ENCODE data around the gene KLHL29. TPM values are rescaled to one million over a fixed set of nuclear protein-coding genes. Genes with fewer than 3 reads are reported as not detected.

Gene KLHL29
- total and polyA plus RNA-seq, 4 experiments from 2014 or later = 0.24 to 2.4 (median 1.9) TPM; not detected in 1

DNA sequence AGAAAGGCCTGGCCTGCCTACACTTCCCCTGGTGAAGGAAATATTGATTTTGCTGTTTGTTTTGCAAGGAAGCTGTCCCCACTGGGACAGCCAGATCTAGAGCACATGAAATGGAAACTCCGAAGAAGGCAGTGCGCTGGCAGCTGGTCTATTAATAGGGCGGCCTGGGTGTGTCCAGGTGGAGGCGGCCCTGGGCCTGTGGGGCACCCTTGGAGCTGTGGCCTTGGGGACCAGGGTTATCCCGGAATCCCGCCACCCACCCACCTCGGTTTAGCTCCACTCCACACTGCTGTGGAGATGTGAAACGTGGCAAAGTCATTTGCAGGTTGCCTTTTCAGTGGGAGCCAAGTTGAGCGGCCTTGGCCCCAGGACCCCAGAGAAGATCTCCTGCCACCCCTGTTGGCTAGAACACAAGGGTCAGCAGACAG lies 204.3 kb downstream of the KLHL29 start:
- H3K4me3 ChIP-seq (ENCODE audit: low read length in 2 of 2) = no peak overlapping the region
- H3K36me3 Mint-ChIP-seq = no peaks in the 10 kb centered on the region
- H3K4me1 ChIP-seq (ENCODE audit: insufficient read depth, low read length) = no peaks in the 10 kb centered on the region
- POLR2A ChIA-PET (ENCODE audit: partially characterized antibody) = no interaction called here
- H3K27me3 ChIP-seq (ENCODE audit: insufficient read depth, low read length) = no peaks in the 10 kb centered on the region
- no peak overlapping the region for H3K4me3 Mint-ChIP-seq
- peaks cover 2% of the 10 kb centered on the region in 2 donors for H3K27me3 Mint-ChIP-seq
- no peaks in the 10 kb centered on the region for H3K4me1 Mint-ChIP-seq
- CTCF ChIA-PET (ENCODE audit: partially characterized antibody) = no interaction called here
- no peak overlapping the region for H3K27ac Mint-ChIP-seq
- H3K27ac ChIP-seq (ENCODE audit: low read depth, low read length) = no peak overlapping the region
- no peak for DNase-seq
- H3K9me3 Mint-ChIP-seq = no peaks in the 10 kb centered on the region
- intact Hi-C loops (cut with micrococcal nuclease) = no loop called here
- H3K9me3 ChIP-seq (ENCODE audit: control insufficient read depth in 1 of 2, low read length in 2 of 2) = no peaks in the 10 kb centered on the region
- no peaks in the 10 kb centered on the region for H3K36me3 ChIP-seq (ENCODE audit: insufficient read depth, low read length)

DNA sequence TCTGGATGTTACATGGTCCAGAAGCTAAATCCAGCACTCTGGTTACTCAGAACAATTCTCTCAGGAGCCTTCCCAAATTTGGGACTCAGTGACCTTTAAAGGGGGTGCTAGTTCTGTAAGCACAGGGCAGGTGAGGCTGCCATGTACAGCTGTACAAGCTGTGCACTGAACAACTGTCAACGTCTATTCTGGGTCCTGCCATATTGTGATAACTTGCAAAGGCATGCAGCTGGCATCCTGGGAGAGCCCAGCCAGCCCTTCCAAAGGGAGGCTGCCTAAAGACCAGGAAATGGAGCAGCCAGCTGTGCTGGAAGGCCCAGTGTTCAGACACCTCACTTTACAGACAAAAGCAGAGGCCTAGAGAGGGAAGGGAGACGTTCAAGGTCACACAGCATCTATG lies 204.8 kb downstream of the KLHL29 start:
- no peak overlapping the region for H3K4me3 Mint-ChIP-seq
- Histone ChIP-seq H3K27ac (ENCODE audit: low read depth, low read length) (no peak overlapping the region), H3K4me3 (ENCODE audit: low read length in 2 of 2) (no peak overlapping the region), H3K4me1 (ENCODE audit: insufficient read depth, low read length) (no peaks in the 10 kb centered on the region), H3K36me3 (ENCODE audit: insufficient read depth, low read length) (no peaks in the 10 kb centered on the region), H3K9me3 (ENCODE audit: control insufficient read depth in 1 of 2, low read length in 2 of 2) (no peaks in the 10 kb centered on the region), H3K27me3 (ENCODE audit: insufficient read depth, low read length) (no peaks in the 10 kb centered on the region)
- POLR2A ChIA-PET (ENCODE audit: partially characterized antibody) = no interaction called here
- no peak overlapping the region for H3K27ac Mint-ChIP-seq
- DNase-seq = no peak
- H3K4me1 Mint-ChIP-seq = no peaks in the 10 kb centered on the region
- H3K9me3 Mint-ChIP-seq = no peaks in the 10 kb centered on the region
- CTCF ChIA-PET (ENCODE audit: partially characterized antibody) = no interaction called here
- H3K36me3 Mint-ChIP-seq = no peaks in the 10 kb centered on the region
- H3K27me3 Mint-ChIP-seq = peaks cover 2 to 4% of the 10 kb centered on the region in 2 donors
- intact Hi-C loops (cut with micrococcal nuclease) = no loop called here

DNA sequence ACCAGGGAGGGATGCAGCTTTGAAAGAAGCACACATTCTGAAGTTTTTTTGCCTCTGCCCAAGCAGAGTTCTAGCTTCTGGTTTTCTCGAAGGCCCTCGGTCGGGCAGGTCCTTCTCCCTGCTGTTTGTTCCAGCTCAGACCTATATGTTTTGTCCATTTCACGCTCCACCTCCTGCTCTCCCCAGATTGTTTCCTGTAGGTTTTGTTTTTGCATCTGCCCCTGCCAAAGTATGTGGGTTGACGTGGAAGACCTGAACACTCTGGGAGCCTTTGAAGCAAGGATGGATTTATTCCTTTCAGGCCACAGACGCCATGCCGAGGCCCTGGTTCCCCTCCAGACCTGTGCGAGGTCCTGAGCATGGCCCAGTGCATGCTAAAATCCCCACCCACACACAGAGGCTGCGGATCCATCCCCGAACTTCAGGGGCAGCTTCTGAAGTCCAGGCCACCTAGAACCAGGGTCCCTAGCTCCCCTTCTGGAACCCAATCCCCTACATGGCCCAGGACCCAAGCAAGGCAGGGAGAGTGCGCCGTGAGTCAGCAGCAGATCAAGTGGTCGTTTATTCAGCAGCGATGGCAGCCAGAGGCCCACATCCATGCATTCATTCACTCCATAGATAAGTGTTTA lies 205.4 kb downstream of the KLHL29 start:
- ChIA-PET POLR2A (ENCODE audit: partially characterized antibody) (no interaction called here), CTCF (ENCODE audit: partially characterized antibody) (no interaction called here)
- DNase-seq = no peak
- H3K27me3 Mint-ChIP-seq = peaks cover 4 to 5% of the 10 kb centered on the region in 2 donors
- Histone ChIP-seq H3K36me3 (ENCODE audit: insufficient read depth, low read length) (no peaks in the 10 kb centered on the region), H3K27me3 (ENCODE audit: insufficient read depth, low read length) (no peaks in the 10 kb centered on the region), H3K27ac (ENCODE audit: low read depth, low read length) (no peak overlapping the region), H3K9me3 (ENCODE audit: control insufficient read depth in 1 of 2, low read length in 2 of 2) (no peaks in the 10 kb centered on the region), H3K4me1 (ENCODE audit: insufficient read depth, low read length) (no peaks in the 10 kb centered on the region), H3K4me3 (ENCODE audit: low read length in 2 of 2) (no peak overlapping the region)
- intact Hi-C loops (cut with micrococcal nuclease) = no loop called here
- H3K9me3 Mint-ChIP-seq = no peaks in the 10 kb centered on the region
- H3K4me3 Mint-ChIP-seq = no peak overlapping the region
- H3K27ac Mint-ChIP-seq = no peak overlapping the region
- H3K4me1 Mint-ChIP-seq = no peaks in the 10 kb centered on the region
- no peaks in the 10 kb centered on the region for H3K36me3 Mint-ChIP-seq

DNA sequence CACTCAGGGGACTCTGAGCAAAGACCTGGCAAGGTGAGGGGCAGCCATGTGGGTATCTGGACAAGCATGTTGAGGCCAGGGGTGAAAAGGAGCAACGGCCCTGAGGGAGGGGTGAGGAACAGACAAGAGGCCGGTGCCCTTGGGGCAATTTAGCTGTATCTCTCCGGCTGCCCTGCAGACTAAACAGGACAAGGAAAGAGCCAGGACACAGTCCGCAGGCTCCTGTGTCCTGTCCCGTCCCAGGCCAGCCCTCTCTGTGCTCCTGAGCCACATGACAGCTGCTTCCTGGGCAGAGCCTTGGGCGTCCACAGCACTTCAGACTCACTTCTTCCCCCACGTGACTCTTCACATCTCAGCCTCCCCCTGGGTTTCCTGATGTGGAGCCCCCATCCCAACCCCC lies 206.1 kb downstream of the KLHL29 start:
- no peak overlapping the region for H3K27ac Mint-ChIP-seq
- Histone ChIP-seq H3K27ac (ENCODE audit: low read depth, low read length) (no peak overlapping the region), H3K36me3 (ENCODE audit: insufficient read depth, low read length) (no peaks in the 10 kb centered on the region), H3K9me3 (ENCODE audit: control insufficient read depth in 1 of 2, low read length in 2 of 2) (no peaks in the 10 kb centered on the region), H3K4me3 (ENCODE audit: low read length in 2 of 2) (no peak overlapping the region), H3K4me1 (ENCODE audit: insufficient read depth, low read length) (no peaks in the 10 kb centered on the region), H3K27me3 (ENCODE audit: insufficient read depth, low read length) (no peaks in the 10 kb centered on the region)
- intact Hi-C loops (cut with micrococcal nuclease) = no loop called here
- no peak for DNase-seq
- POLR2A ChIA-PET (ENCODE audit: partially characterized antibody) = no interaction called here
- peaks cover 4 to 5% of the 10 kb centered on the region in 2 donors for H3K27me3 Mint-ChIP-seq
- H3K4me3 Mint-ChIP-seq = no peak overlapping the region
- H3K9me3 Mint-ChIP-seq = no peaks in the 10 kb centered on the region
- CTCF ChIA-PET (ENCODE audit: partially characterized antibody) = no interaction called here
- no peaks in the 10 kb centered on the region for H3K36me3 Mint-ChIP-seq
- H3K4me1 Mint-ChIP-seq = no peaks in the 10 kb centered on the region

DNA sequence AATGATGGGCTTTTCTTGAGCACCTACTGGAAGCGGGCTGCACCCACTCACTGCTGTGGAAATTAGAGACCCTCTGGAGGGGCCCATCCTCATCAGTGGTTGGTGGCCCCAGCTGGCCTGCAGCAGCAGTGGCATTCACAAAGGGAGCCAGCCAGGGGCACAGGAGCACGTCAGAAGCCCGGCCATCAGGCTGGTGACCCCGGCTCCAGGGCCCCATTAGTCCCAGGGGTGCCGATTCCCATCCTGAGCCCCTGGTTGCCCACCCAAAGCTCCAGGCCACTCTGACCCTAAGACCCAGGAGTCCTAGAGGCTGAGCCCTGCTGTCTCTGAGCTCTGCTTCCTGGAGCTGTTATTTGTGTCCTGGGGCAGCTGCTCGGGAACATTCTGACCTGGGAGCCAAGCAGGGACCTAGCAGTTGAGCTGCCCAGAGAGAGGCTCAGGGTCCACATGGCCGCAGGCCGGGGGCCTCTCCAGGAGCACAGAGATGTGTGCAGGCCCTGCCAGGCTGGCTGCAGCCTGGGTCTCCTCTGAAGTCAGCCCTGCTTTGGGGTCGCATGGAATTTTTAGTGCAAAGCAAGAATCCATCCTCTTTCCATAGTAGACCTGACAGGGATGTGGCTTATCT lies 207.2 kb downstream of the KLHL29 start:
- POLR2A ChIA-PET (ENCODE audit: partially characterized antibody) = no interaction called here
- H3K4me1 Mint-ChIP-seq = no peaks in the 10 kb centered on the region
- Histone ChIP-seq H3K4me1 (ENCODE audit: insufficient read depth, low read length) (no peaks in the 10 kb centered on the region), H3K27ac (ENCODE audit: low read depth, low read length) (no peak overlapping the region), H3K4me3 (ENCODE audit: low read length in 2 of 2) (no peak overlapping the region), H3K36me3 (ENCODE audit: insufficient read depth, low read length) (no peaks in the 10 kb centered on the region), H3K27me3 (ENCODE audit: insufficient read depth, low read length) (no peaks in the 10 kb centered on the region), H3K9me3 (ENCODE audit: control insufficient read depth in 1 of 2, low read length in 2 of 2) (no peaks in the 10 kb centered on the region)
- H3K9me3 Mint-ChIP-seq = no peaks in the 10 kb centered on the region
- CTCF ChIA-PET (ENCODE audit: partially characterized antibody) = no interaction called here
- intact Hi-C loops (cut with micrococcal nuclease) = no loop called here
- H3K27me3 Mint-ChIP-seq = peaks cover 5 to 6% of the 10 kb centered on the region in 2 donors
- H3K27ac Mint-ChIP-seq = no peak overlapping the region
- no peaks in the 10 kb centered on the region for H3K36me3 Mint-ChIP-seq
- no peak for DNase-seq
- no peak overlapping the region for H3K4me3 Mint-ChIP-seq

DNA sequence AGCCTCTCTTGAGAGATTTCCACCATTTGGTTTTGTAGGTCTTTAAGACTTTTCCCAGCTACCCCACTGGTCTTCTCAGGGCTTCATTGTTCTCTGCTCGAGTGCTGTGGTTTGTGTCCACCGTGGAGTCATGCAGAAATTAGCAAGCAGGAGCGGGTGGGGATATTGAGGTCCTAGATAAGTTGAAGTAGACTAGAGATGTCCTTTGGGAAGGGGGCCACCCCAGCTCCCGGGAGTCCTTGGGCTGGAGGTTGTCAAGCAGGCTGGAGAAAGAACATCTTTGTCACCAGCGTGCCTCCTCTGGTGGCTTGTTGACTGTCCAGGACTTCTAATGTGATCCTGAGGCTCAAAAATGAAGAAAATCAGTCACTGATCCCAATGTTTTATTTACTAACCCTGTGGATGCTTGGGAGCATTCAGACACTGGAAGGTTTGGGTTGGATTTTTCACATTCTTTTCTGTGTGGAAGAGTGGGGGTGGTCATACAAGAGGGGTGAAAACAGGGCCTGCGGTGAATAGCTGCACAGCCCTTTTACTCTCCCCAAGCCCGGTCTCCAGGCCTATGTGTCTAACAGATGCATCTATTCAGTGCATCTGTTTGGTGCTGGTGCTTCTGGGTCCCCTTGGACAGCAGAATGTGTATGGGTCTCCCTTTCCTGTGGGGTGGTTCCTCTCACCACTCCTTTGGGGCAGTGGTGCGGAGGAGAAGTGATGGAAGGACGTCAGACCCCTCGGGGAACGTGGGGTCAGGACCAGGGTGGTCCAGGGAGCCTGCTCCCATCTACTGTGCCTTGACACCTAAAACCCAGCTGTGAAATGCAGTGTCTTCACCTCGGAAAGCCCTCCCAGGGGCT lies 208.1 kb downstream of the KLHL29 start:
- Mint-ChIP-seq H3K4me1 (no peaks in the 10 kb centered on the region), H3K4me3 (no peak overlapping the region), H3K27me3 (peaks cover 5 to 6% of the 10 kb centered on the region in 2 donors), H3K9me3 (no peaks in the 10 kb centered on the region), H3K36me3 (no peaks in the 10 kb centered on the region), H3K27ac (no peak overlapping the region)
- DNase-seq = no peak
- intact Hi-C loops (cut with micrococcal nuclease) = no loop called here
- Histone ChIP-seq H3K4me3 (ENCODE audit: low read length in 2 of 2) (no peak overlapping the region), H3K9me3 (ENCODE audit: control insufficient read depth in 1 of 2, low read length in 2 of 2) (no peaks in the 10 kb centered on the region), H3K27ac (ENCODE audit: low read depth, low read length) (no peak overlapping the region), H3K4me1 (ENCODE audit: insufficient read depth, low read length) (no peaks in the 10 kb centered on the region), H3K36me3 (ENCODE audit: insufficient read depth, low read length) (no peaks in the 10 kb centered on the region), H3K27me3 (ENCODE audit: insufficient read depth, low read length) (no peaks in the 10 kb centered on the region)
- ChIA-PET POLR2A (ENCODE audit: partially characterized antibody) (no interaction called here), CTCF (ENCODE audit: partially characterized antibody) (no interaction called here)

DNA sequence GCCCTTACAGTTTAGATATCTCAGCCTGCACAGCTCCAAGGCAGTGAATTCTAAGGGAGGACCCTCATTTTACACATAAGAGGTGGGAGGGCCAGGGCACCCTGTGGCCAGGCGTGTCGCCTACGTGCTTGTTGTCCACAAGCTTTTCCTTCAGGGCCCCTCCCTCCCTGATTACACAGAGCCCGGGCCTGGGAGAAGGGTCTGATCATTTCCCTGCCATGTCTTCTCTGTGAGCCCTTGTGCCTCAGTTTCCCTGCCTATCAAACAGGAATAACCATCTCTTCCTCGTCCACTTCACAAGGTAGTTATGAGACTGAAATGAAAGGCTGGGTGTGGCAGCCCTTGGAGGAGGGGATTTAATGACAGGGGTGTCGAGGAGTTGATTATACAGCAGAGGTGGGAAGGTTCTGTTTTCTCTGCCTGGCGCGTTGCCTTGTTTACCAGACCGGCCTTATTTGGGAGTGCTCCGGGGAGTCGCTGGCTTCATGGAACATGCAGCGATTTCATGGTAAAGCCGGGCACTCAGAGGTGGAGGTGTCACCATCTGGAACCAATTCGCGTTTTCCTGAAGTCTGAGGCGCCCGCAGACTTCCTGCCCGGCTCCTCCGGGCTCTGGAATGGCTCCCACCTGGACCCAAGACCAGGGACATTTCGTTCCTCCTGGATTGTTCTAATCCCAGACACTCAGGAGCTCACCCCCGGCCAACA lies 208.9 kb downstream of the KLHL29 start:
- Histone ChIP-seq H3K4me3 (ENCODE audit: low read length in 2 of 2) (no peak overlapping the region), H3K4me1 (ENCODE audit: insufficient read depth, low read length) (no peaks in the 10 kb centered on the region), H3K27me3 (ENCODE audit: insufficient read depth, low read length) (no peaks in the 10 kb centered on the region), H3K36me3 (ENCODE audit: insufficient read depth, low read length) (no peaks in the 10 kb centered on the region), H3K9me3 (ENCODE audit: control insufficient read depth in 1 of 2, low read length in 2 of 2) (no peaks in the 10 kb centered on the region), H3K27ac (ENCODE audit: low read depth, low read length) (no peak overlapping the region)
- Mint-ChIP-seq H3K27me3 (peaks cover 5 to 6% of the 10 kb centered on the region in 2 donors), H3K9me3 (no peaks in the 10 kb centered on the region), H3K36me3 (no peaks in the 10 kb centered on the region), H3K4me3 (no peak overlapping the region), H3K27ac (no peak overlapping the region), H3K4me1 (no peaks in the 10 kb centered on the region)
- ChIA-PET POLR2A (ENCODE audit: partially characterized antibody) (no interaction called here), CTCF (ENCODE audit: partially characterized antibody) (no interaction called here)
- no peak for DNase-seq
- intact Hi-C loops (cut with micrococcal nuclease) = no loop called here

Measured in CD4-positive, alpha-beta memory T cell (primary cell).